Stimulated activated effector memory CD8-positive, alpha-beta T cell treated with anti-CD3 and anti-CD28 coated beads, Interleukin-12 subunit alpha, Interleukin-12 subunit beta, amount 100 ng/mL, for 72 hours (primary cell): ENCODE data around the gene GLYAT.
"Not testable (repeated sequence)": the region's sequence is repeated elsewhere in the genome, so short reads cannot be mapped to it uniquely, and the experiment has no call there.

Source experiments
- ATAC-seq: fragments of 150-1000 bp; cut with Tn5 transposase; 2 replicates; pipeline ENCODE4 v1.10.0; 2021
- DNase-seq, 2 donors: peaks; one replicate each; pipeline ENCODE4 v3.0.0; 2021 to 2022; ENCODE audit warnings: low spot score in 2 of 2
- H3K27ac Mint-ChIP-seq: one replicate; pipeline ENCODE4 v1.8.0; 2022; ENCODE audit warnings: mild to moderate bottlenecking, mixed read lengths
- H3K36me3 Mint-ChIP-seq: one replicate; pipeline ENCODE4 v1.8.0; 2022; ENCODE audit warnings: mild to moderate bottlenecking, mixed read lengths
- H3K4me1 Mint-ChIP-seq: one replicate; pipeline ENCODE4 v1.8.0; 2022; ENCODE audit warnings: mixed read lengths
- H3K4me3 Mint-ChIP-seq: one replicate; pipeline ENCODE4 v1.8.0; 2022; ENCODE audit warnings: mild to moderate bottlenecking, mixed read lengths
- H3K9me3 Mint-ChIP-seq: one replicate; pipeline ENCODE4 v1.8.0; 2022; ENCODE audit warnings: mixed read lengths

Gene GLYAT

GRCh38 chr11:58719406-58720117 is 12.2 kb downstream of the GLYAT start:
- Mint-ChIP-seq H3K27ac (no peak overlapping the region), H3K4me1 (no peaks in the 10 kb centered on the region), H3K9me3 (no peaks in the 10 kb centered on the region), H3K4me3 (no peak overlapping the region), H3K36me3 (no peaks in the 10 kb centered on the region)
- no peak for ATAC-seq
- DNase-seq, result no peak

GRCh38 chr11:58712531-58712930 is 19.2 kb downstream of the GLYAT start:
- no peak for DNase-seq
- Mint-ChIP-seq H3K4me1 (no peaks in the 10 kb centered on the region), H3K4me3 (no peak overlapping the region), H3K27ac (no peak overlapping the region), H3K9me3 (no peaks in the 10 kb centered on the region), H3K36me3 (no peaks in the 10 kb centered on the region)
- no peak for ATAC-seq

GRCh38 chr11:58711832-58712231 is 19.9 kb downstream of the GLYAT start:
- no peak for ATAC-seq
- no peak for DNase-seq
- Mint-ChIP-seq H3K36me3 (no peaks in the 10 kb centered on the region), H3K4me3 (no peak overlapping the region), H3K9me3 (no peaks in the 10 kb centered on the region), H3K4me1 (no peaks in the 10 kb centered on the region), H3K27ac (no peak overlapping the region)

- DNase-seq (no peak), ATAC-seq (no peak)
- Mint-ChIP-seq H3K4me1 (no peaks in the 10 kb centered on the region), H3K27ac (no peak overlapping the region), H3K4me3 (no peak overlapping the region), H3K36me3 (no peaks in the 10 kb centered on the region), H3K9me3 (peaks cover 6% of the 10 kb centered on the region)
Measured at GRCh38 chr11:58707767-58708166, 24.0 kb downstream of the GLYAT start.

GRCh38 chr11:58696825-58697224 is 34.9 kb downstream of the GLYAT start:
- not testable (repeated sequence) for H3K36me3 Mint-ChIP-seq, DNase-seq, H3K9me3 Mint-ChIP-seq, ATAC-seq, H3K4me3 Mint-ChIP-seq, H3K4me1 Mint-ChIP-seq, H3K27ac Mint-ChIP-seq

GRCh38 chr11:58693026-58693425 is 38.7 kb downstream of the GLYAT start:
- Mint-ChIP-seq H3K4me3 (no peak overlapping the region), H3K4me1 (no peaks in the 10 kb centered on the region), H3K27ac (no peak overlapping the region), H3K9me3 (no peaks in the 10 kb centered on the region), H3K36me3 (no peaks in the 10 kb centered on the region)
- no peak for ATAC-seq
- no peak for DNase-seq

GRCh38 chr11:58691675-58692074 is 40.1 kb downstream of the GLYAT start:
- Mint-ChIP-seq H3K4me1 (no peaks in the 10 kb centered on the region), H3K9me3 (no peaks in the 10 kb centered on the region), H3K4me3 (no peak overlapping the region), H3K36me3 (no peaks in the 10 kb centered on the region), H3K27ac (no peak overlapping the region)
- ATAC-seq, result no peak
- no peak for DNase-seq

GRCh38 chr11:58688789-58689503 is 42.8 kb downstream of the GLYAT start:
- ATAC-seq (no peak), DNase-seq (no peak)
- Mint-ChIP-seq H3K9me3 (no peaks in the 10 kb centered on the region), H3K36me3 (no peaks in the 10 kb centered on the region), H3K27ac (no peak overlapping the region), H3K4me3 (no peak overlapping the region), H3K4me1 (no peaks in the 10 kb centered on the region)

- no peaks in the 10 kb centered on the region for H3K36me3 Mint-ChIP-seq
- ATAC-seq (peak; percentile 88), DNase-seq (no peak)
- peak overlapping the region; percentile 18 for H3K27ac Mint-ChIP-seq
- H3K4me1 Mint-ChIP-seq, result no peaks in the 10 kb centered on the region
- no peaks in the 10 kb centered on the region for H3K9me3 Mint-ChIP-seq
- no peak overlapping the region for H3K4me3 Mint-ChIP-seq
Measured at GRCh38 chr11:58685973-58686722, 45.6 kb downstream of the GLYAT start.

- H3K9me3 Mint-ChIP-seq, ATAC-seq, H3K4me1 Mint-ChIP-seq, H3K27ac Mint-ChIP-seq, H3K4me3 Mint-ChIP-seq, DNase-seq, H3K36me3 Mint-ChIP-seq: not testable (repeated sequence)
Measured at GRCh38 chr11:58682660-58683059, 49.1 kb downstream of the GLYAT start.

- H3K36me3 Mint-ChIP-seq, H3K4me1 Mint-ChIP-seq, ATAC-seq, DNase-seq, H3K9me3 Mint-ChIP-seq, H3K27ac Mint-ChIP-seq, H3K4me3 Mint-ChIP-seq: not testable (repeated sequence)
Measured at GRCh38 chr11:58677536-58677935, 54.2 kb downstream of the GLYAT start.

- H3K27ac Mint-ChIP-seq, result no peak overlapping the region
- H3K36me3 Mint-ChIP-seq, result no peaks in the 10 kb centered on the region
- no peaks in the 10 kb centered on the region for H3K4me1 Mint-ChIP-seq
- no peaks in the 10 kb centered on the region for H3K9me3 Mint-ChIP-seq
- no peak overlapping the region for H3K4me3 Mint-ChIP-seq
- ATAC-seq, result no peak
- no peak for DNase-seq
Measured at GRCh38 chr11:58676563-58677135, 55.1 kb downstream of the GLYAT start.

GRCh38 chr11:58675334-58676155 is 56.2 kb downstream of the GLYAT start:
- DNase-seq, result peak; percentile 68 to 85
- H3K27ac Mint-ChIP-seq, result no peak overlapping the region
- H3K36me3 Mint-ChIP-seq, result no peaks in the 10 kb centered on the region
- H3K9me3 Mint-ChIP-seq, result no peaks in the 10 kb centered on the region
- ATAC-seq, result peak; percentile 88
- H3K4me1 Mint-ChIP-seq, result no peaks in the 10 kb centered on the region
- H3K4me3 Mint-ChIP-seq, result no peak overlapping the region

GRCh38 chr11:58674609-58675008 is 57.1 kb downstream of the GLYAT start:
- H3K27ac Mint-ChIP-seq, result no peak overlapping the region
- no peaks in the 10 kb centered on the region for H3K36me3 Mint-ChIP-seq
- H3K4me3 Mint-ChIP-seq, result no peak overlapping the region
- H3K9me3 Mint-ChIP-seq, result no peaks in the 10 kb centered on the region
- no peaks in the 10 kb centered on the region for H3K4me1 Mint-ChIP-seq
- no peak for DNase-seq
- ATAC-seq, result no peak
